CD4-positive, alpha-beta memory T cell (primary cell): ENCODE measurements around the gene EML6. TPM values are rescaled to one million over a fixed set of nuclear protein-coding genes. Genes with fewer than 3 reads are reported as not detected.

Experiments
- CTCF ChIA-PET: fragments of 350-600 bp; sonication (Branson Sonifier 250); formaldehyde crosslinking; loops from one replicate; lab custom pipeline; 2021; ENCODE audit warnings: inconsistent platforms; ENCODE audit not compliant: partially characterized antibody; lab: Charles Lee
- POLR2A ChIA-PET: fragments of 350-600 bp; sonication (Branson Sonifier 250); formaldehyde crosslinking; loops from one replicate; lab custom pipeline; 2021; ENCODE audit not compliant: partially characterized antibody; lab: Charles Lee
- DNase-seq, 5 donors: peaks; one replicate each; pipeline versions ENCODE4 v3.0.0 to v3.0.0-alpha.2; 2020 to 2022; ENCODE audit warnings: mixed read lengths in 1 of 5
- H3K27ac ChIP-seq: one replicate; pipeline ENCODE4 v1.7.0; 2013; ENCODE audit warnings: low read depth, low read length
- H3K27me3 ChIP-seq: 2 replicates; pipeline ENCODE4 v1.7.0; 2013; ENCODE audit warnings: mild to moderate bottlenecking, low read length, moderate library complexity; ENCODE audit not compliant: insufficient read depth
- H3K36me3 ChIP-seq: 2 replicates; pipeline ENCODE4 v1.7.0; 2013; ENCODE audit warnings: mild to moderate bottlenecking, low read length, moderate library complexity; ENCODE audit not compliant: insufficient read depth
- H3K4me1 ChIP-seq: 2 replicates; pipeline ENCODE4 v1.7.0; 2013; ENCODE audit warnings: mild to moderate bottlenecking, low read length, moderate library complexity; ENCODE audit not compliant: insufficient read depth
- H3K4me3 ChIP-seq, 2 donors: one replicate each; pipeline ENCODE4 v1.7.0; 2013; ENCODE audit warnings: low read length in 2 of 2, mild to moderate bottlenecking in 1 of 2
- H3K9me3 ChIP-seq, 2 donors: one replicate each; pipeline ENCODE4 v1.7.0; 2013; ENCODE audit warnings: low read length in 2 of 2, control low read depth in 1 of 2; ENCODE audit not compliant: control insufficient read depth in 1 of 2
- H3K27ac Mint-ChIP-seq, 7 donors: one replicate each; pipeline ENCODE4 v1.8.0; 2020 to 2021; ENCODE audit warnings: mixed read lengths in 7 of 7, mild to moderate bottlenecking in 6 of 7, inconsistent platforms in 3 of 7, moderate library complexity in 3 of 7
- H3K27me3 Mint-ChIP-seq, 2 donors: one replicate each; pipeline ENCODE4 v1.8.0; 2020 to 2021; ENCODE audit warnings: mixed read lengths in 2 of 2
- H3K36me3 Mint-ChIP-seq, 2 donors: one replicate each; pipeline ENCODE4 v1.8.0; 2020 to 2021; ENCODE audit warnings: mixed read lengths in 2 of 2, inconsistent platforms in 1 of 2, mild to moderate bottlenecking in 1 of 2
- H3K4me1 Mint-ChIP-seq, 4 donors: one replicate each; pipeline ENCODE4 v1.8.0; 2020 to 2021; ENCODE audit warnings: mixed read lengths in 4 of 4, mild to moderate bottlenecking in 1 of 4
- H3K4me3 Mint-ChIP-seq, 8 donors: one replicate each; pipeline ENCODE4 v1.8.0; 2020 to 2021; ENCODE audit warnings: mixed read lengths in 8 of 8, mild to moderate bottlenecking in 7 of 8, moderate library complexity in 6 of 8, inconsistent platforms in 3 of 8
- H3K9me3 Mint-ChIP-seq, 8 donors: one replicate each; pipeline ENCODE4 v1.8.0; 2020 to 2021; ENCODE audit warnings: mixed read lengths in 8 of 8, mild to moderate bottlenecking in 5 of 8, inconsistent platforms in 3 of 8, moderate library complexity in 1 of 8
- intact Hi-C: fragments of 100-400 bp; cut with micrococcal nuclease; formaldehyde crosslinking; loops from one replicate; pipeline ENCODE4 v1.15.1; 2023
- polyA plus RNA-seq, 2 donors: library from polyadenylated mRNA; unstranded; fragments of 300-500 nt; fragmentation: Illumina TruSeq; gene quantifications; one replicate each; pipeline ENCODE4 v1.2.3, GENCODE V29; 2021
- total RNA-seq, 2 experiments: library from RNA; stranded (reverse); gene quantifications; one replicate each; pipeline ENCODE4 v1.2.3, GENCODE V29; 2021

Gene EML6
- total and polyA plus RNA-seq, 4 experiments from 2014 or later = 0.02 to 3.9 (median 1.8) TPM; not detected in 1

- Histone ChIP-seq H3K27me3 (no peaks in the 10 kb centered on the region), H3K4me1 (peaks cover 37% of the 10 kb centered on the region), H3K36me3 (no peaks in the 10 kb centered on the region), H3K9me3 (peaks cover 0 to 5% of the 10 kb centered on the region in 2 donors), H3K4me3 (no peak overlapping the region), H3K27ac (no peak overlapping the region)
- peaks cover 0 to 10% (median 2%) of the 10 kb centered on the region in 8 donors for H3K9me3 Mint-ChIP-seq
- H3K27ac Mint-ChIP-seq = peak overlapping the region in 5 of 7 donors; percentile 54 to 91 (median 66)
- no peaks in the 10 kb centered on the region for H3K27me3 Mint-ChIP-seq
- peaks cover 15 to 28% of the 10 kb centered on the region in 2 donors for H3K36me3 Mint-ChIP-seq
- peaks cover 32 to 56% (median 40%) of the 10 kb centered on the region in 4 donors for H3K4me1 Mint-ChIP-seq
- ChIA-PET CTCF (no interaction called here), POLR2A (interaction anchor here (2.3 kb wide), 1 partner anchor 85 kb away, joined by 9 read pairs; the partner anchor contains the start of gene RTN4)
- intact Hi-C loops = no loop called here
- peak overlapping the region in 4 of 8 donors; percentile 49 to 69 (median 67) for H3K4me3 Mint-ChIP-seq
- DNase-seq = no peak
Measured at GRCh38 chr2:54964271-54964670, 240.8 kb downstream of the EML6 start.

GRCh38 chr2:54964816-54965215 is 241.4 kb downstream of the EML6 start:
- Mint-ChIP-seq H3K27me3 (no peaks in the 10 kb centered on the region), H3K9me3 (peaks cover 0 to 10% (median 2%) of the 10 kb centered on the region in 8 donors), H3K27ac (peak overlapping the region; percentile 53 to 91 (median 87)), H3K36me3 (peaks cover 19 to 34% of the 10 kb centered on the region in 2 donors), H3K4me1 (peaks cover 32 to 56% (median 40%) of the 10 kb centered on the region in 4 donors), H3K4me3 (peak overlapping the region in 7 of 8 donors; percentile 40 to 71 (median 67))
- intact Hi-C loops = no loop called here
- Histone ChIP-seq H3K27ac (no peak overlapping the region), H3K9me3 (peaks cover 0 to 5% of the 10 kb centered on the region in 2 donors), H3K4me1 (peaks cover 37% of the 10 kb centered on the region), H3K27me3 (no peaks in the 10 kb centered on the region), H3K36me3 (no peaks in the 10 kb centered on the region), H3K4me3 (no peak overlapping the region)
- ChIA-PET CTCF (interaction anchor here (0.6 kb wide), 1 partner anchor 8 kb away, joined by 3 read pairs; no protein-coding TSS in a partner anchor), POLR2A (interaction anchor here (1.0 to 2.3 kb wide), 6 partner anchors 8 to 85 kb away, joined by 3 to 9 read pairs (median 4); partner anchors contain the start of gene RTN4)
- DNase-seq = no peak

GRCh38 chr2:54965425-54965824 is 242.0 kb downstream of the EML6 start:
- peaks cover 37% of the 10 kb centered on the region for H3K4me1 ChIP-seq
- Mint-ChIP-seq H3K27ac (peak overlapping the region; percentile 53 to 91 (median 87)), H3K4me3 (peak overlapping the region; percentile 11 to 71 (median 62)), H3K9me3 (peaks cover 0 to 10% (median 2%) of the 10 kb centered on the region in 8 donors), H3K4me1 (peaks cover 32 to 55% (median 40%) of the 10 kb centered on the region in 4 donors), H3K36me3 (peaks cover 25 to 39% of the 10 kb centered on the region in 2 donors), H3K27me3 (no peaks in the 10 kb centered on the region)
- POLR2A ChIA-PET = interaction anchor here (1.0 to 2.3 kb wide), 7 partner anchors 8 to 84 kb away, joined by 3 to 9 read pairs (median 4); partner anchors contain the start of gene RTN4
- peaks cover 0 to 5% of the 10 kb centered on the region in 2 donors for H3K9me3 ChIP-seq
- no peak overlapping the region for H3K4me3 ChIP-seq
- intact Hi-C loops = no loop called here
- H3K27me3 ChIP-seq = no peaks in the 10 kb centered on the region
- CTCF ChIA-PET = interaction anchor here (0.6 kb wide), 1 partner anchor 9 kb away, joined by 3 read pairs; no protein-coding TSS in a partner anchor
- no peaks in the 10 kb centered on the region for H3K36me3 ChIP-seq
- no peak for DNase-seq
- H3K27ac ChIP-seq = no peak overlapping the region

GRCh38 chr2:54966165-54966832 is 242.8 kb downstream of the EML6 start:
- H3K4me3 Mint-ChIP-seq = peak overlapping the region in 6 of 8 donors; percentile 49 to 72 (median 56)
- ChIA-PET POLR2A (interaction anchor here (1.3 to 2.3 kb wide), 6 partner anchors 9 to 83 kb away, joined by 3 to 9 read pairs (median 4); partner anchors contain the start of gene RTN4), CTCF (interaction anchor here (1.4 kb wide), 2 partner anchors 45 to 66 kb away, joined by 3 read pairs; no protein-coding TSS in a partner anchor)
- H3K4me3 ChIP-seq = no peak overlapping the region
- peaks cover 0 to 10% (median 2%) of the 10 kb centered on the region in 8 donors for H3K9me3 Mint-ChIP-seq
- peak overlapping the region; percentile 5 to 89 (median 57) for H3K27ac Mint-ChIP-seq
- DNase-seq = peak in 2 of 5 donors; percentile 10 to 16
- intact Hi-C loops = no loop called here
- H3K27me3 ChIP-seq = no peaks in the 10 kb centered on the region
- no peak overlapping the region for H3K27ac ChIP-seq
- no peaks in the 10 kb centered on the region for H3K27me3 Mint-ChIP-seq
- no peaks in the 10 kb centered on the region for H3K36me3 ChIP-seq
- peaks cover 0 to 5% of the 10 kb centered on the region in 2 donors for H3K9me3 ChIP-seq
- peaks cover 34 to 47% of the 10 kb centered on the region in 2 donors for H3K36me3 Mint-ChIP-seq
- H3K4me1 Mint-ChIP-seq = peaks cover 32 to 50% (median 38%) of the 10 kb centered on the region in 4 donors
- peaks cover 37% of the 10 kb centered on the region for H3K4me1 ChIP-seq

- no peaks in the 10 kb centered on the region for H3K27me3 ChIP-seq
- DNase-seq = no peak
- CTCF ChIA-PET = interaction anchor here (1.4 kb wide), 2 partner anchors 44 to 67 kb away, joined by 3 read pairs; no protein-coding TSS in a partner anchor
- no peak overlapping the region for H3K27ac ChIP-seq
- no peak overlapping the region for H3K4me3 ChIP-seq
- intact Hi-C loops = no loop called here
- Mint-ChIP-seq H3K4me3 (peak overlapping the region in 5 of 8 donors; percentile 15 to 67 (median 35)), H3K4me1 (peaks cover 32 to 50% (median 38%) of the 10 kb centered on the region in 4 donors), H3K36me3 (peaks cover 38 to 52% of the 10 kb centered on the region in 2 donors), H3K27ac (peak overlapping the region in 6 of 7 donors; percentile 29 to 89 (median 46)), H3K9me3 (peaks cover 0 to 10% (median 2%) of the 10 kb centered on the region in 8 donors), H3K27me3 (no peaks in the 10 kb centered on the region)
- peaks cover under 1% of the 10 kb centered on the region for H3K36me3 ChIP-seq
- H3K4me1 ChIP-seq = peaks cover 37% of the 10 kb centered on the region
- peaks cover 0 to 5% of the 10 kb centered on the region in 2 donors for H3K9me3 ChIP-seq
- POLR2A ChIA-PET = interaction anchor here (2.1 kb wide), 1 partner anchor 10 kb away, joined by 8 read pairs; no protein-coding TSS in a partner anchor
Measured at GRCh38 chr2:54966837-54967236, 243.4 kb downstream of the EML6 start.

GRCh38 chr2:54967269-54967668 is 243.8 kb downstream of the EML6 start:
- peak overlapping the region in 2 of 7 donors; percentile 17 to 70 for H3K27ac Mint-ChIP-seq
- Histone ChIP-seq H3K4me3 (no peak overlapping the region), H3K4me1 (peaks cover 37% of the 10 kb centered on the region), H3K36me3 (peaks cover 3% of the 10 kb centered on the region), H3K27me3 (no peaks in the 10 kb centered on the region), H3K27ac (no peak overlapping the region), H3K9me3 (peaks cover 0 to 5% of the 10 kb centered on the region in 2 donors)
- DNase-seq = no peak
- peaks cover 39 to 52% of the 10 kb centered on the region in 2 donors for H3K36me3 Mint-ChIP-seq
- H3K9me3 Mint-ChIP-seq = peaks cover 0 to 10% (median 2%) of the 10 kb centered on the region in 8 donors
- intact Hi-C loops = no loop called here
- no peaks in the 10 kb centered on the region for H3K27me3 Mint-ChIP-seq
- no peak overlapping the region for H3K4me3 Mint-ChIP-seq
- H3K4me1 Mint-ChIP-seq = peaks cover 32 to 50% (median 38%) of the 10 kb centered on the region in 4 donors
- POLR2A ChIA-PET = no interaction called here
- CTCF ChIA-PET = interaction anchor here (1.4 kb wide), 1 partner anchor 67 kb away, joined by 3 read pairs; no protein-coding TSS in a partner anchor
